HepG2 (cell line): Measurements from ENCODE around the gene ITGAE. TPM values are rescaled to one million over a fixed set of nuclear protein-coding genes. Genes with fewer than 3 reads are reported as not detected.
"Not testable (repeated sequence)": the region's sequence is repeated elsewhere in the genome, so short reads cannot be mapped to it uniquely, and the experiment has no call there.

Source experiments
- ATAC-seq: fragments of 200-7000 bp; cut with Tn5 transposase; 3 replicates; pipeline ENCODE4 v1.9.1; 2020; ENCODE audit warnings: mild to moderate bottlenecking, moderate library complexity
- BruUV-seq: library from RNA; stranded (reverse); fragments of 400-500 nt; replicated peaks from 2 replicates; lab custom pipeline; 2021; lab: Mats Ljungman, UMichigan
- CTCF ChIA-PET: fragments of 300-600 bp; formaldehyde crosslinking; extraction: SDS; loops from one replicate; lab custom pipeline; 2021; ENCODE audit warnings: low total read pairs, inconsistent platforms, low intra/inter-chr PET ratio; lab: Yijun Ruan, JAX
- POLR2A ChIA-PET: fragments of 350-600 bp; sonication (Branson Sonifier 250); formaldehyde crosslinking; loops from one replicate; lab custom pipeline; 2020; ENCODE audit warnings: antibody characterized with exemption, inconsistent platforms; lab: Yijun Ruan, JAX
- DNase-seq: peaks from one replicate; pipeline ENCODE4 v3.0.0-alpha.2; 2015; ENCODE audit warnings: low spot score
- FAIRE-seq: peaks from 3 replicates; lab custom pipeline; 2011; peaks lifted over from hg19 to GRCh38; lab: Jason Lieb, UNC
- H2AFZ ChIP-seq: one replicate; pipeline ENCODE4 v1.6.1; 2011; ENCODE audit warnings: low read length, inconsistent platforms
- H3K27ac ChIP-seq: fragments of 300-600 bp; 3 replicates; pipeline ENCODE4 v1.8.0; 2011; ENCODE audit warnings: mixed run types, mild to moderate bottlenecking, mixed read lengths, low read length, inconsistent platforms; ENCODE audit not compliant: insufficient read depth; ENCODE audit errors: extremely low read length
- H3K27me3 ChIP-seq, 2 experiments: fragments of 200-600 bp in 1 of 2; 2 replicates in 1 of 2; 3 replicates in 1 of 2; pipeline versions ENCODE4 v1.6.0 to v1.8.0; 2011; ENCODE audit warnings: low read length in 2 of 2, mild to moderate bottlenecking in 2 of 2, moderate library complexity in 2 of 2, inconsistent platforms in 1 of 2; ENCODE audit not compliant: insufficient read depth in 2 of 2, control insufficient read depth in 1 of 2
- H3K36me3 ChIP-seq, 2 experiments: fragments of 200-600 bp in 1 of 2; replicated peaks in 1 of 2; 2 replicates in 1 of 2; 3 replicates in 1 of 2; pipeline versions ENCODE4 v1.5.1 to v1.8.0; 2011; ENCODE audit warnings: low read length in 2 of 2, inconsistent platforms in 1 of 2; ENCODE audit not compliant: insufficient read depth in 2 of 2, control insufficient read depth in 1 of 2
- H3K4me1 ChIP-seq: 2 replicates; pipeline ENCODE4 v1.5.1; 2012; ENCODE audit warnings: low read length, inconsistent platforms; ENCODE audit not compliant: insufficient read depth
- H3K4me2 ChIP-seq: 2 replicates; pipeline ENCODE4 v1.6.0; 2011; ENCODE audit warnings: low read depth, low read length, inconsistent platforms
- H3K4me3 ChIP-seq, 3 experiments: fragments of 200-600 bp in 1 of 3; sonication (generic), shearing (Covaris generic) in 1 of 3; replicated peaks in 1 of 3; 2 replicates each; pipeline ENCODE4 v1.5.1; 2011 to 2016; ENCODE audit warnings: low read length in 3 of 3, inconsistent platforms in 2 of 3, low read depth in 2 of 3, mild to moderate bottlenecking in 2 of 3, control low read depth in 1 of 3, mixed read lengths in 1 of 3; ENCODE audit not compliant: insufficient read depth in 1 of 3
- H3K79me2 ChIP-seq: one replicate; pipeline ENCODE4 v1.6.1; 2011; ENCODE audit warnings: low read length, inconsistent platforms; ENCODE audit not compliant: insufficient read depth
- H3K9ac ChIP-seq: 2 replicates; pipeline ENCODE4 v1.6.0; 2011; ENCODE audit warnings: mild to moderate bottlenecking, low read depth, low read length, inconsistent platforms; ENCODE audit not compliant: insufficient read depth
- H3K9me3 ChIP-seq: 2 replicates; pipeline ENCODE4 v1.5.1; 2012; ENCODE audit warnings: mild to moderate bottlenecking, low read length
- H4K20me1 ChIP-seq: 2 replicates; pipeline ENCODE4 v1.6.0; 2011; ENCODE audit warnings: inconsistent platforms, mild to moderate bottlenecking, low read length, moderate library complexity; ENCODE audit not compliant: insufficient read depth
- KLF16 ChIP-seq, 2 experiments: sonication (generic) in 1 of 2; formaldehyde crosslinking in 1 of 2; IDR thresholded peaks; 2 replicates each; pipeline versions ENCODE4 v1.6.1 to v1.8.0; 2016 to 2023; ENCODE audit warnings: missing genetic modification reagents in 2 of 2, missing compliant biosample characterization in 1 of 2
- ZFP36L1 ChIP-seq: sonication (generic); formaldehyde crosslinking; IDR thresholded peaks from 2 replicates; pipeline ENCODE4 v1.8.0; 2022; ENCODE audit warnings: mild to moderate bottlenecking, missing genetic modification reagents, moderate library complexity
- ZNF75D ChIP-seq: sonication (generic); formaldehyde crosslinking; IDR thresholded peaks from 2 replicates; pipeline ENCODE4 v1.8.1; 2023; ENCODE audit warnings: missing genetic modification reagents, mild to moderate bottlenecking, borderline replicate concordance
- ZSCAN22 ChIP-seq: sonication (generic); formaldehyde crosslinking; IDR thresholded peaks from 2 replicates; pipeline ENCODE4 v1.4.0; 2020; ENCODE audit warnings: mild to moderate bottlenecking, missing genetic modification reagents
- WGBS: methylation state at CpG from one replicate; pipeline ENCODE4 v1.1.6; 2017; ENCODE audit warnings: low lambda C conversion rate; 5-methylcytosine and 5-hydroxymethylcytosine counted together
- in situ Hi-C: cut with HindIII; loops from 2 replicates; pipeline ENCODE4 v1.10.0; 2017; ENCODE audit warnings: low pct_unique_long_range_greater_than_20kb; ENCODE audit not compliant: extremely low pct_ligation_motif_present
- intact Hi-C: fragments of 100-400 bp; cut with micrococcal nuclease; formaldehyde crosslinking; loops from one replicate; pipeline ENCODE4 v1.10.0; 2022; ENCODE audit not compliant: unreplicated experiment
- polyA plus RNA-seq, 8 experiments: library from polyadenylated mRNA; depleted of rRNA in 3 of 8; stranded (reverse) in 7 of 8; unstranded in 1 of 8; fragments of >200 nt; fragmentation: Illumina TruSeq in 4 of 8; extraction: Trizol in 4 of 8; gene quantifications; 2 replicates each; pipeline versions ENCODE4 v1.2.1 to v1.2.3, GENCODE V29; 2011 to 2016; ENCODE audit warnings: low read depth in 4 of 8, missing spikeins in 1 of 8, mixed read lengths in 1 of 8; ENCODE audit not compliant: insufficient read depth in 1 of 8
- total RNA-seq, 5 experiments: library from RNA; depleted of rRNA; stranded (reverse); fragments of >200 nt; fragmentation: Illumina TruSeq; extraction: Trizol; gene quantifications; 2 replicates each; pipeline ENCODE4 v1.2.3, GENCODE V29; 2016; ENCODE audit warnings: low read depth in 1 of 5

ITGAE gene
- total and polyA plus RNA-seq, 2 of the 13 experiments (the other 11 are each of a cell fraction or from before 2014, with no cell fraction given) = 42.3 to 49.0 TPM

- CTCF ChIA-PET = interaction anchor here (1.0 kb wide), 1 partner anchor 108 kb away, joined by 3 read pairs; no protein-coding TSS in a partner anchor
- H3K9ac ChIP-seq = peak overlapping the region; percentile 96
- peak overlapping the region; percentile 97 to 98 (median 98) for H3K4me3 ChIP-seq
- peaks cover 3% of the 10 kb centered on the region; the same call in 1 of the 2 replicates for H4K20me1 ChIP-seq
- intact Hi-C loops = loop anchor here (5.0 kb wide), 1 partner anchor 62 kb away; no protein-coding TSS in a partner anchor
- H3K27ac ChIP-seq = peak overlapping the region; percentile 80
- peak overlapping the region; percentile 82 for H3K4me2 ChIP-seq
- in situ Hi-C loops = no loop called here
- no peak for FAIRE-seq
- peaks cover 2 to 26% of the 10 kb centered on the region in 2 experiments; a peak in 3 of 5 replicates for H3K36me3 ChIP-seq
- no TSS peak for BruUV-seq
- peaks cover 28% of the 10 kb centered on the region for H3K79me2 ChIP-seq
- no peak for DNase-seq
- peaks cover 43% of the 10 kb centered on the region for H3K4me1 ChIP-seq
- TF ChIP-seq ZSCAN22 (CRISPR knock-in tag) (no peak), ZNF75D (no peak), ZFP36L1 (CRISPR knock-in tag) (0 out of 2 replicates have a peak, but pooled peaks have one; percentile 30), KLF16 (CRISPR knock-in tag; IDR thresholded peaks at IDR 0.05) (0 out of 4 replicates have a peak, but pooled peaks of 1 of the 2 experiments have one; percentile 6)
- TF ChIP-seq, all 625 proteins: peak for 2
- no peak; the same call in 2 of the 3 replicates for ATAC-seq
- Histone ChIP-seq H3K27me3 (no peaks in the 10 kb centered on the region; a peak in 1 of 5 replicates), H3K9me3 (no peaks in the 10 kb centered on the region), H2AFZ (no peak overlapping the region)
- WGBS = 0% methylated on average over 7 of the region's 8 CpGs
- POLR2A ChIA-PET = interaction anchor here (0.5 to 2.3 kb wide), 9 partner anchors 12 to 299 kb away, joined by 3 to 12 read pairs (median 6); partner anchors contain the start of gene HASPIN
Measured at GRCh38 chr17:3845291-3845620, 44.3 kb upstream of the ITGAE start.

- peaks cover 4 to 33% of the 10 kb centered on the region in 2 experiments; a peak in 4 of 5 replicates for H3K36me3 ChIP-seq
- intact Hi-C loops = loop anchor here (5.0 kb wide), 1 partner anchor 107 kb away; no protein-coding TSS in a partner anchor
- H3K79me2 ChIP-seq = peaks cover 28% of the 10 kb centered on the region
- POLR2A ChIA-PET = interaction anchor here (1.2 kb wide), 1 partner anchor 46 kb away, joined by 3 read pairs; no protein-coding TSS in a partner anchor
- DNase-seq, ATAC-seq, in situ Hi-C loops, H3K27me3 ChIP-seq, FAIRE-seq, BruUV-seq, H4K20me1 ChIP-seq, H3K9me3 ChIP-seq, H2AFZ ChIP-seq, H3K27ac ChIP-seq, CTCF ChIA-PET: not testable (repeated sequence)
- peaks cover 36% of the 10 kb centered on the region for H3K4me1 ChIP-seq
- H3K4me3 ChIP-seq = peak overlapping the region in 2 of 3 experiments; percentile 97 to 98; a peak in 3 of 6 replicates
- H3K9ac ChIP-seq = peak overlapping the region; percentile 96
- 96% methylated on average over 19 of the region's 19 CpGs for WGBS
- H3K4me2 ChIP-seq = peak overlapping the region; percentile 82
Measured at GRCh38 chr17:3844556-3844955, 43.6 kb upstream of the ITGAE start.
